Trophoblast cell (in vitro differentiated cells and primary cell): ENCODE results near the gene SPOCK1.

Source experiments
- DNase-seq, 2 donors: peaks; one replicate each; pipeline ENCODE4 v3.0.0-alpha.2; 2016
- H2AFZ ChIP-seq: 2 replicates; pipeline ENCODE4 v1.6.1; 2013; ENCODE audit warnings: low read length, moderate library complexity, mild to moderate bottlenecking; ENCODE audit not compliant: insufficient read depth, poor library complexity
- H2AK5ac ChIP-seq: 2 replicates; pipeline ENCODE4 v1.6.1; 2013; ENCODE audit warnings: mild to moderate bottlenecking, low read length
- H2BK120ac ChIP-seq: 2 replicates; pipeline ENCODE4 v1.6.1; 2013; ENCODE audit warnings: low read length, mild to moderate bottlenecking, moderate library complexity; ENCODE audit not compliant: insufficient read depth, poor library complexity
- H2BK12ac ChIP-seq: 2 replicates; pipeline ENCODE4 v1.6.1; 2013; ENCODE audit warnings: mild to moderate bottlenecking, low read length, moderate library complexity
- H2BK5ac ChIP-seq: 2 replicates; pipeline ENCODE4 v1.6.1; 2013; ENCODE audit warnings: low read length, low read depth, moderate library complexity, mild to moderate bottlenecking; ENCODE audit not compliant: poor library complexity
- H3K14ac ChIP-seq: 2 replicates; pipeline ENCODE4 v1.6.1; 2013; ENCODE audit warnings: mild to moderate bottlenecking, low read length
- H3K18ac ChIP-seq: 2 replicates; pipeline ENCODE4 v1.6.1; 2013; ENCODE audit warnings: mild to moderate bottlenecking, low read length
- H3K23ac ChIP-seq: 2 replicates; pipeline ENCODE4 v1.6.1; 2013; ENCODE audit warnings: low read length
- H3K27ac ChIP-seq: 2 replicates; pipeline ENCODE4 v1.5.1; 2013; ENCODE audit warnings: low read depth, mild to moderate bottlenecking, inconsistent platforms, low read length, moderate library complexity
- H3K27me3 ChIP-seq: 2 replicates; pipeline ENCODE4 v1.6.1; 2013; ENCODE audit warnings: inconsistent platforms, mild to moderate bottlenecking, low read length, moderate library complexity; ENCODE audit not compliant: insufficient read depth
- H3K36me3 ChIP-seq, 2 experiments: 1 replicate in 1 of 2; 2 replicates in 1 of 2; pipeline ENCODE4 v1.6.1; 2013; ENCODE audit warnings: low read length in 2 of 2, mild to moderate bottlenecking in 2 of 2, moderate library complexity in 1 of 2; ENCODE audit not compliant: insufficient read depth in 2 of 2, control insufficient read depth in 1 of 2
- H3K4ac ChIP-seq: 2 replicates; pipeline ENCODE4 v1.6.1; 2013; ENCODE audit warnings: low read depth, mild to moderate bottlenecking, low read length, moderate library complexity
- H3K4me1 ChIP-seq, 2 experiments: 1 replicate in 1 of 2; 2 replicates in 1 of 2; pipeline ENCODE4 v1.6.1; 2013; ENCODE audit warnings: low read length in 2 of 2, mild to moderate bottlenecking in 2 of 2, moderate library complexity in 1 of 2; ENCODE audit not compliant: insufficient read depth in 2 of 2, control insufficient read depth in 1 of 2
- H3K4me2 ChIP-seq: 2 replicates; pipeline ENCODE4 v1.6.1; 2013; ENCODE audit warnings: inconsistent platforms, mild to moderate bottlenecking, low read length, moderate library complexity
- H3K4me3 ChIP-seq: 2 replicates; pipeline ENCODE4 v1.5.1; 2013; ENCODE audit warnings: mild to moderate bottlenecking, low read depth, low read length, inconsistent platforms
- H3K79me1 ChIP-seq: one replicate; pipeline ENCODE4 v1.6.1; 2013; ENCODE audit warnings: low read length
- H3K79me2 ChIP-seq: 2 replicates; pipeline ENCODE4 v1.6.1; 2013; ENCODE audit warnings: low read length, mild to moderate bottlenecking; ENCODE audit not compliant: control insufficient read depth, insufficient read depth, poor library complexity
- H3K9ac ChIP-seq: 2 replicates; pipeline ENCODE4 v1.6.1; 2013; ENCODE audit warnings: mild to moderate bottlenecking, low read length
- H3K9me3 ChIP-seq: 2 replicates; pipeline ENCODE4 v1.6.1; 2013; ENCODE audit warnings: low read depth, mild to moderate bottlenecking, control low read depth, inconsistent platforms, low read length; ENCODE audit not compliant: insufficient read depth
- H4K12ac ChIP-seq: 2 replicates; pipeline ENCODE4 v1.6.1; 2013; ENCODE audit warnings: low read depth, mild to moderate bottlenecking, low read length, moderate library complexity
- H4K8ac ChIP-seq: 2 replicates; pipeline ENCODE4 v1.6.1; 2013; ENCODE audit warnings: low read depth, mild to moderate bottlenecking, low read length, moderate library complexity
- H4K91ac ChIP-seq: one replicate; pipeline ENCODE4 v1.6.1; 2013; ENCODE audit warnings: low read depth, mild to moderate bottlenecking, low read length, moderate library complexity
- WGBS: extraction: QIAGEN DNeasy Blood & Tissue Kit; methylation state at CpG from one replicate; pipeline ENCODE4 v1.1.7; 2013; ENCODE audit warnings: missing lambda C conversion rate; ENCODE audit not compliant: insufficient read length, insufficient coverage; ENCODE audit errors: extremely low coverage; 5-methylcytosine and 5-hydroxymethylcytosine counted together

SPOCK1 gene

DNA sequence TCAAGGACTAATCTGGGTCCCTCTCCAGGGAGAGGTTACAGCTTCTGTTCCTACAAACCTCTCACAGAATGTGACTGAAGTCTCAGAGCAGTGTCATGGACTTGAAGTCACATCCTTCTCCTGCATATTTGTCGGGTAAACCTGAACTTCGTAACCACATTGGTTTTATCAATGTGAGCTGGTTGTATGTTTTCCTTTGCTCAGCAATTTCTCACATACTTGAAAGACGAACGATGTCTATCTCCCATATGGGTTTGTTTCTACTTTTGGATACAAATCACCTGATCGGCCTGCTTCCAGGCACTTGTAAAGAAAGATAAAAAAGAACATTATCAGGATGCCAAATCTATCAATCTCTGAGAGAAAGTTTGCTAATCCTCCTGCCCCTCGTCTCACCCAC is 411.0 kb downstream of the SPOCK1 start:
- peak in 1 of 2 donors; percentile 1 for DNase-seq
- no peak overlapping the region for H4K12ac ChIP-seq

DNA sequence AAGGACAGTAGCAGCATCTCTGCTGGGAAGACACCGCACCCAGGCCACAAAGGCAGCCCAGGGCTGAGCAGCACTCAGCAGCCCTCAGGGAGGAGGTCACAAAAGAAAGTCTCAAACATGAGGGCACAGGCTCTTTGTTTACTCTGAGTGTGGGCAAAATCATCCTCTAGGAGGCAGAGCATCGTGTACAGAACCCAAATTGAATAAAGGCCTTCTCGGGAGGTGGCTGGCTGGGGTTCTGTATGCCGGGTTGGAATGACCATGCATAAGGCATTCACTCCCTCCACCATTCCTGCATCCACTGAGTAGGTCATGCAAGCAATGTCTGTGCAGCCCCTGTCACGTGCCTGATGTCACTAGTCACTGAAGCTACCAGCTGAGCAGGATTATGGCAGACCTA is 412.8 kb downstream of the SPOCK1 start:
- no peak for DNase-seq
- H3K4me2 ChIP-seq: no peak overlapping the region
- H3K27ac ChIP-seq: no peak overlapping the region
- no peak overlapping the region for H3K4ac ChIP-seq
- no peak overlapping the region for H4K91ac ChIP-seq
- no peaks in the 10 kb centered on the region for H3K79me1 ChIP-seq
- H3K9me3 ChIP-seq: peaks cover 3% of the 10 kb centered on the region
- no peak overlapping the region for H3K14ac ChIP-seq
- no peaks in the 10 kb centered on the region for H3K27me3 ChIP-seq
- H2AK5ac ChIP-seq: no peak overlapping the region
- no peak overlapping the region for H2BK120ac ChIP-seq
- no peak overlapping the region for H4K12ac ChIP-seq
- no peaks in the 10 kb centered on the region for H3K79me2 ChIP-seq
- no peaks in the 10 kb centered on the region for H3K4me1 ChIP-seq
- no CpG with 5 or more reads among the region's 5 CpGs for WGBS
- H2BK5ac ChIP-seq: no peak overlapping the region
- no peak overlapping the region for H2AFZ ChIP-seq
- H3K23ac ChIP-seq: no peak overlapping the region
- no peak overlapping the region for H3K18ac ChIP-seq
- no peak overlapping the region for H3K9ac ChIP-seq
- no peaks in the 10 kb centered on the region for H3K36me3 ChIP-seq
- H4K8ac ChIP-seq: no peak overlapping the region
- H3K4me3 ChIP-seq: no peak overlapping the region
- no peak overlapping the region for H2BK12ac ChIP-seq

More for the DNA sequence above, 411.0 kb downstream of the SPOCK1 start:
- Histone ChIP-seq H3K4me1 (peaks cover 0 to 3% of the 10 kb centered on the region in 2 experiments), H2AK5ac (no peak overlapping the region), H3K23ac (no peak overlapping the region), H2BK12ac (no peak overlapping the region), H2AFZ (no peak overlapping the region), H2BK120ac (no peak overlapping the region), H4K8ac (no peak overlapping the region), H3K4me3 (no peak overlapping the region), H3K36me3 (no peaks in the 10 kb centered on the region), H4K91ac (no peak overlapping the region), H3K9me3 (peaks cover 3% of the 10 kb centered on the region), H3K79me1 (no peaks in the 10 kb centered on the region), H3K14ac (no peak overlapping the region), H3K4ac (no peak overlapping the region), H3K9ac (no peak overlapping the region), H3K79me2 (no peaks in the 10 kb centered on the region), H3K4me2 (no peak overlapping the region), H3K27ac (no peak overlapping the region), H2BK5ac (no peak overlapping the region), H3K18ac (no peak overlapping the region), H3K27me3 (no peaks in the 10 kb centered on the region)
- WGBS: no CpG with 5 or more reads among the region's 6 CpGs

DNA sequence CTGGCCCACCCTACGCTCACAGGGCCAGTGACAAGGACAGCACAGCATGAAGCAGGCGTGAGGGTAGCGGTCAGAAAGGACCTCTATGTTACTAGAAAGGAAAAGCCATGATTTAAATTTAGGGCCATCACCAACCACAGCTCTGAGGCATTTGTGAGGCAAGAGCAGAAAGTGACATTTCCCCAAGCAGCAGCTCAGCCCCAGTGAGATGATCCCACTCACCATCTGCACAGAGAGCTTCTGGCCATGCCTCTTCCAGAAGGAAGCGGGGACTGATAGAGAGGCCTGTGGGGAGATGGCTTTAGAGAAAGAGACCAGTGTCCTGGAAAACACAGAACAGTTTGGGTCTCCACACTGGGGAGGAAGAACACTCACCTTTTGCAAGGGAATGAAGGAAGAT is 413.9 kb downstream of the SPOCK1 start:
- no CpG with 5 or more reads among the region's 4 CpGs for WGBS
- Histone ChIP-seq H3K4me2 (no peak overlapping the region), H4K91ac (no peak overlapping the region), H3K4me3 (no peak overlapping the region), H3K14ac (no peak overlapping the region), H3K9ac (no peak overlapping the region), H3K18ac (no peak overlapping the region), H3K27me3 (no peaks in the 10 kb centered on the region), H3K79me1 (no peaks in the 10 kb centered on the region), H2AFZ (no peak overlapping the region), H3K23ac (no peak overlapping the region), H2AK5ac (no peak overlapping the region), H4K8ac (no peak overlapping the region), H3K27ac (no peak overlapping the region), H3K36me3 (no peaks in the 10 kb centered on the region), H3K79me2 (no peaks in the 10 kb centered on the region), H2BK5ac (no peak overlapping the region), H2BK12ac (no peak overlapping the region), H3K4ac (no peak overlapping the region), H3K4me1 (no peaks in the 10 kb centered on the region), H3K9me3 (peaks cover 3% of the 10 kb centered on the region), H4K12ac (no peak overlapping the region), H2BK120ac (no peak overlapping the region)
- DNase-seq: no peak

DNA sequence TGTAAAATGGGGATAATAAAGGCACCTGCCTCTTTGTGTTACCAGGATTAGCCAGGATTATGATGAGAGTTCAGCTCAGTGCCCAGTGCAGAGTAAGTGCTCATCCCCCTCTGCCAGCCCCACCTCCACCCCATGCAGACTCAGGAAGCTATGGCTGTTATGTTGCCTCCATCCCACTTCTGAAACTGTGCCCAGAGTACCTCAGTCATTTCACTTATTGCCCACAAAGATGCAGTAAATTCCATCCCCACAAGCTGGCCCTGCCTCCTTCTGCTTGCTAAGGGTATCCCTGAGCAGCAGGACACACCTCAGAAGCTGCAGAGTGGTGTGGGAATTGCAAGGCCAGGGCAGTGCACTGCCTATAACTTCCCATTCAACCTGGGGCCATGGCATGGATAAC is 415.1 kb downstream of the SPOCK1 start:
- H2BK120ac ChIP-seq: no peak overlapping the region
- no peak overlapping the region for H3K9ac ChIP-seq
- H3K27me3 ChIP-seq: no peaks in the 10 kb centered on the region
- H2BK5ac ChIP-seq: no peak overlapping the region
- no peak overlapping the region for H2AFZ ChIP-seq
- no peak for DNase-seq
- H3K23ac ChIP-seq: no peak overlapping the region
- H3K4me3 ChIP-seq: no peak overlapping the region
- no peak overlapping the region for H3K14ac ChIP-seq
- no peak overlapping the region for H3K18ac ChIP-seq
- H2BK12ac ChIP-seq: no peak overlapping the region
- no peak overlapping the region for H4K91ac ChIP-seq
- no peak overlapping the region for H4K8ac ChIP-seq
- no peaks in the 10 kb centered on the region for H3K79me1 ChIP-seq
- no peak overlapping the region for H2AK5ac ChIP-seq
- H4K12ac ChIP-seq: no peak overlapping the region
- H3K9me3 ChIP-seq: peaks cover 3% of the 10 kb centered on the region
- H3K79me2 ChIP-seq: no peaks in the 10 kb centered on the region
- H3K27ac ChIP-seq: no peak overlapping the region
- H3K4ac ChIP-seq: no peak overlapping the region
- no peaks in the 10 kb centered on the region for H3K36me3 ChIP-seq
- H3K4me2 ChIP-seq: no peak overlapping the region
- H3K4me1 ChIP-seq: no peaks in the 10 kb centered on the region
